GM12878 (cell line): ENCODE data around the gene BMPR1B. TPM values are rescaled to one million over a fixed set of nuclear protein-coding genes. Genes with fewer than 3 reads are reported as not detected.

Source experiments
- ATAC-seq: fragments of 200-7000 bp; cut with Tn5 transposase; 3 replicates; pipeline ENCODE4 v1.9.1; 2020; ENCODE audit warnings: mild to moderate bottlenecking, moderate library complexity
- BruUV-seq: library from RNA; stranded (reverse); fragments of 400-500 nt; replicated peaks from 2 replicates; lab custom pipeline; 2021; lab: Mats Ljungman, UMichigan
- CTCF ChIA-PET: fragments of 300-600 bp; sonication (Branson Sonifier 250); formaldehyde crosslinking; extraction: SDS; loops from one replicate; lab custom pipeline; 2021; ENCODE audit warnings: inconsistent platforms; lab: Yijun Ruan, JAX
- POLR2A ChIA-PET: fragments of 350-600 bp; formaldehyde crosslinking; extraction: SDS; loops from one replicate; lab custom pipeline; 2021; ENCODE audit warnings: inconsistent platforms; lab: Charles Lee
- RAD21 ChIA-PET: fragments of 300-600 bp; sonication (Branson Sonifier 250); formaldehyde crosslinking; loops from one replicate; lab custom pipeline; 2023; ENCODE audit warnings: antibody characterized with exemption; ENCODE audit not compliant: unreplicated experiment; lab: Charles Lee
- SMC1A ChIA-PET: fragments of 300-600 bp; sonication (Branson Sonifier 250); formaldehyde crosslinking; loops from one replicate; lab custom pipeline; 2023; ENCODE audit not compliant: unreplicated experiment, uncharacterized antibody; lab: Charles Lee
- DNase-seq: peaks from one replicate; pipeline ENCODE4 v3.0.0-alpha.2; 2011; ENCODE audit warnings: low read depth, low spot score
- FAIRE-seq: peaks from 3 replicates; lab custom pipeline; 2011; peaks lifted over from hg19 to GRCh38; lab: Jason Lieb, UNC
- H2AFZ ChIP-seq: 2 replicates; pipeline ENCODE4 v1.6.0; 2011; ENCODE audit warnings: low read depth, low read length, control low read depth; ENCODE audit not compliant: control insufficient read depth
- H3K27ac ChIP-seq: 2 replicates; pipeline ENCODE4 v1.5.1; 2011; ENCODE audit warnings: control low read depth; ENCODE audit not compliant: control insufficient read depth, insufficient read depth
- H3K27me3 ChIP-seq, 2 experiments: replicated peaks in 1 of 2; 2 replicates each; pipeline versions ENCODE4 v1.6.0 to v1.6.1; 2011; ENCODE audit warnings: low read length in 1 of 2; ENCODE audit not compliant: control insufficient read depth in 2 of 2, insufficient read depth in 2 of 2
- H3K36me3 ChIP-seq, 2 experiments: 2 replicates each; pipeline ENCODE4 v1.5.1; 2011; ENCODE audit warnings: low read length in 1 of 2; ENCODE audit not compliant: control insufficient read depth in 2 of 2, insufficient read depth in 2 of 2
- H3K4me1 ChIP-seq: 2 replicates; pipeline ENCODE4 v1.6.1; 2011; ENCODE audit warnings: mild to moderate bottlenecking, low read length, moderate library complexity, mixed read lengths; ENCODE audit not compliant: control insufficient read depth, insufficient read depth
- H3K4me2 ChIP-seq: 2 replicates; pipeline ENCODE4 v1.6.0; 2011; ENCODE audit warnings: control low read depth; ENCODE audit not compliant: control insufficient read depth, insufficient read depth
- H3K4me3 ChIP-seq: fragments of 200-600 bp; sonication (generic); 2 replicates; pipeline ENCODE4 v1.5.1; 2016
- H3K79me2 ChIP-seq: 2 replicates; pipeline ENCODE4 v1.6.0; 2011; ENCODE audit warnings: low read length; ENCODE audit not compliant: control insufficient read depth, insufficient read depth
- H3K9ac ChIP-seq: 2 replicates; pipeline ENCODE4 v1.8.0; 2011; ENCODE audit warnings: low read length, control low read depth, mixed read lengths; ENCODE audit not compliant: control insufficient read depth, insufficient read depth
- H3K9me3 ChIP-seq: replicated peaks from 3 replicates; pipeline ENCODE4 v1.5.1; 2011; ENCODE audit warnings: mild to moderate bottlenecking, low read length; ENCODE audit not compliant: control insufficient read depth, insufficient read depth
- H4K20me1 ChIP-seq: 2 replicates; pipeline ENCODE4 v1.6.0; 2011; ENCODE audit not compliant: control insufficient read depth, insufficient read depth
- BHLHE40 ChIP-seq, 2 experiments: fragments of 450-650 bp in 1 of 2; IDR thresholded peaks; 2 replicates each; pipeline ENCODE4 v1.6.1; 2011 to 2017; ENCODE audit warnings: low read depth in 2 of 2, borderline replicate concordance in 1 of 2, improper control_type of control experiment in 1 of 2, low read length in 1 of 2, mild to moderate bottlenecking in 1 of 2
- CTCF ChIP-seq, 3 experiments: IDR thresholded peaks in 2 of 3; conservative IDR thresholded peaks in 1 of 3; 2 replicates each; pipeline ENCODE4 v1.5.1; 2011; ENCODE audit warnings: low read depth in 3 of 3, low read length in 3 of 3, mild to moderate bottlenecking in 3 of 3, control low read depth in 2 of 3, moderate library complexity in 2 of 3, inconsistent platforms in 1 of 3, mixed read lengths in 1 of 3; ENCODE audit not compliant: control insufficient read depth in 2 of 3, insufficient read depth in 1 of 3; ENCODE audit errors: extremely low read depth in 1 of 3
- LARP7 ChIP-seq: fragments of 450-650 bp; IDR thresholded peaks from 2 replicates; pipeline ENCODE4 v1.6.1; 2017; ENCODE audit warnings: mild to moderate bottlenecking
- MLLT1 ChIP-seq: fragments of 450-650 bp; IDR thresholded peaks from 2 replicates; pipeline ENCODE4 v1.6.1; 2016; ENCODE audit warnings: mild to moderate bottlenecking
- POLR2AphosphoS2 ChIP-seq: IDR thresholded peaks from 2 replicates; pipeline ENCODE4 v1.6.1; 2011; ENCODE audit warnings: low read depth, mild to moderate bottlenecking, low read length, improper control_type of control experiment, moderate library complexity
- RUNX3 ChIP-seq: IDR thresholded peaks from 2 replicates; pipeline ENCODE4 v1.6.1; 2012; ENCODE audit warnings: low read length, inconsistent platforms
- SUPT20H ChIP-seq: IDR thresholded peaks from 2 replicates; pipeline ENCODE4 v1.6.1; 2011; ENCODE audit warnings: low read depth, mild to moderate bottlenecking, low read length, moderate library complexity, borderline replicate concordance; ENCODE audit not compliant: control insufficient read depth
- USF1 ChIP-seq: IDR thresholded peaks from 2 replicates; pipeline ENCODE4 v1.6.1; 2011; ENCODE audit warnings: borderline replicate concordance, low read depth, mild to moderate bottlenecking, moderate library complexity, mixed read lengths, low read length; ENCODE audit not compliant: insufficient read depth; ENCODE audit errors: extremely low read length
- ZBTB4 ChIP-seq: fragments of 450-650 bp; formaldehyde crosslinking; IDR thresholded peaks from 2 replicates; pipeline ENCODE4 v1.4.0; 2022; ENCODE audit warnings: mild to moderate bottlenecking, moderate library complexity
- ZNF592 ChIP-seq: fragments of 450-650 bp; IDR thresholded peaks from 2 replicates; pipeline ENCODE4 v1.6.1; 2017; ENCODE audit warnings: mild to moderate bottlenecking, moderate library complexity
- WGBS: methylation state at CpG from one replicate; pipeline ENCODE4 v1.1.6; 2016; ENCODE audit warnings: low lambda C conversion rate; ENCODE audit not compliant: insufficient replicate concordance, insufficient coverage; ENCODE audit errors: missing lambda C conversion rate; 5-methylcytosine and 5-hydroxymethylcytosine counted together
- in situ Hi-C: fragments of 300-500 bp; cut with MboI; formaldehyde crosslinking; loops from 9 replicates; pipeline ENCODE4 v1.14.3; 2018; ENCODE audit warnings: mixed read lengths
- intact Hi-C: fragments of 100-400 bp; cut with micrococcal nuclease; formaldehyde crosslinking; loops from one replicate; pipeline ENCODE4 v1.14.2; 2022; ENCODE audit not compliant: unreplicated experiment
- polyA plus RNA-seq, 11 experiments: library from polyadenylated mRNA; depleted of rRNA in 4 of 11; unstranded in 6 of 11; stranded (reverse) in 5 of 11; fragments of >200 nt; fragmentation: Nextera tagmentation in 4 of 11; fragmentation: Illumina TruSeq in 1 of 11; extraction: Ambion mirVana in 4 of 11; extraction: Trizol in 1 of 11; gene quantifications; 1 replicate in 1 of 11; 2 replicates in 10 of 11; pipeline versions ENCODE4 v1.2.1 to v1.2.3, GENCODE V29; 2011 to 2016; ENCODE audit warnings: inconsistent platforms in 2 of 11, missing spikeins in 2 of 11, low read depth in 1 of 11
- total RNA-seq, 4 experiments: library from RNA; depleted of rRNA in 3 of 4; stranded (reverse); fragments of >200 nt in 3 of 4; fragmentation: Illumina TruSeq in 1 of 4; extraction: Trizol in 1 of 4; gene quantifications; 2 replicates each; pipeline versions ENCODE4 v1.2.1 to v1.2.3, GENCODE V29; 2013 to 2021

Gene BMPR1B
- total and polyA plus RNA-seq, 10 of the 15 experiments (the other 5 are each of a cell fraction or from before 2014, with no cell fraction given) = not detected

GRCh38 chr4:94849901-94850300, 92.1 kb downstream of the BMPR1B start:
- Histone ChIP-seq H3K4me3 (no peak overlapping the region), H3K4me1 (no peaks in the 10 kb centered on the region), H4K20me1 (no peaks in the 10 kb centered on the region), H3K27ac (no peak overlapping the region), H3K9me3 (no peaks in the 10 kb centered on the region), H3K36me3 (no peaks in the 10 kb centered on the region), H3K79me2 (no peaks in the 10 kb centered on the region), H2AFZ (no peak overlapping the region), H3K4me2 (no peak overlapping the region), H3K9ac (no peak overlapping the region), H3K27me3 (no peaks in the 10 kb centered on the region)
- no TSS peak for BruUV-seq
- intact Hi-C loops = no loop called here
- WGBS = 4% methylated on average over 2 of the region's 2 CpGs
- SMC1A ChIA-PET = no interaction called here
- POLR2A ChIA-PET = no interaction called here
- CTCF ChIA-PET = no interaction called here
- TF ChIP-seq USF1 (no peak), CTCF (IDR thresholded peaks at IDR 0.05 in 2 of 3, conservative IDR thresholded peaks at IDR 0.05 in 1 of 3; ENCODE audit: control insufficient read depth in 2 of 3, extremely low read depth in 1 of 3, insufficient read depth in 1 of 3, low read depth in 3 of 3, low read length in 3 of 3) (no peak), POLR2AphosphoS2 (no peak), MLLT1 (no peak), ZNF592 (no peak), LARP7 (no peak), BHLHE40 (IDR thresholded peaks at IDR 0.05; ENCODE audit: borderline replicate concordance in 1 of 2, low read depth in 2 of 2, low read length in 1 of 2) (no peak), ZBTB4 (CRISPR knock-in tag) (no peak), SUPT20H (no peak), RUNX3 (no peak)
- RAD21 ChIA-PET = no interaction called here
- FAIRE-seq (no peak), DNase-seq (no peak), ATAC-seq (no peak)
- in situ Hi-C loops = no loop called here
